Measurements from ENCODE around the gene FAM163B. TPM values are rescaled to one million over a fixed set of nuclear protein-coding genes. Genes with fewer than 3 reads are reported as not detected.

The FAM163B gene
- total RNA-seq, 4 donors from 2014 or later: not detected

DNA sequence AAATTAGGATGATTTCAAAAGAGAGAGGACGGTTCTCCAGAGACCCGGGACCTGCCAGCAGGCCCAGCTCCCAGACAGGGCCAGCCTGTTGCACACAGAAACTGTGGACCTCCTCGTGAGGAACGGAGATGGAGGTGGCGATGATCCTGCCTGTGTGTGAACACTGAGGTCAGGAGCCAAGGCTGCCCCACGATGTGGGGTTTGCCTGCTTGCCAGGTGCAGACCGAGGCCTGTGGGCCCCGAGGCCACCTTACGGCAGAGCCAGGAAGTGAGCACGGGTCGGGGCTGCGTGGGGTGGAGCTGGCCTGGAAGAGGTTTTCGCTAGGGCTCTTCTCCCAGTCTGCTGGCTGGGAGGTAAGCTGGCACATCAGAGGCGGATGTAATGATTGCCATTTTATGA is 4.3 kb downstream of the FAM163B start:
- DNase-seq: no peak
- Histone ChIP-seq H3K4me1 (no peaks in the 10 kb centered on the region), H3K4me3 (no peak overlapping the region), H3K27ac (no peak overlapping the region), H3K9me3 (no peaks in the 10 kb centered on the region), H3K27me3 (peaks cover 0 to 4% of the 10 kb centered on the region in 2 donors), H3K36me3 (no peaks in the 10 kb centered on the region)
- TF ChIP-seq POLR2A (IDR thresholded peaks at IDR 0.05): no peak
- TF ChIP-seq, protein P1, sequence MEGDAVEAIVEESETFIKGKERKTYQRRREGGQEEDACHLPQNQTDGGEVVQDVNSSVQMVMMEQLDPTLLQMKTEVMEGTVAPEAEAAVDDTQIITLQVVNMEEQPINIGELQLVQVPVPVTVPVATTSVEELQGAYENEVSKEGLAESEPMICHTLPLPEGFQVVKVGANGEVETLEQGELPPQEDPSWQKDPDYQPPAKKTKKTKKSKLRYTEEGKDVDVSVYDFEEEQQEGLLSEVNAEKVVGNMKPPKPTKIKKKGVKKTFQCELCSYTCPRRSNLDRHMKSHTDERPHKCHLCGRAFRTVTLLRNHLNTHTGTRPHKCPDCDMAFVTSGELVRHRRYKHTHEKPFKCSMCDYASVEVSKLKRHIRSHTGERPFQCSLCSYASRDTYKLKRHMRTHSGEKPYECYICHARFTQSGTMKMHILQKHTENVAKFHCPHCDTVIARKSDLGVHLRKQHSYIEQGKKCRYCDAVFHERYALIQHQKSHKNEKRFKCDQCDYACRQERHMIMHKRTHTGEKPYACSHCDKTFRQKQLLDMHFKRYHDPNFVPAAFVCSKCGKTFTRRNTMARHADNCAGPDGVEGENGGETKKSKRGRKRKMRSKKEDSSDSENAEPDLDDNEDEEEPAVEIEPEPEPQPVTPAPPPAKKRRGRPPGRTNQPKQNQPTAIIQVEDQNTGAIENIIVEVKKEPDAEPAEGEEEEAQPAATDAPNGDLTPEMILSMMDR (IDR thresholded peaks at IDR 0.05): no peak

- DNase-seq: no peak
- Histone ChIP-seq H3K36me3 (no peaks in the 10 kb centered on the region), H3K4me3 (no peak overlapping the region), H3K27me3 (peaks cover 0 to 4% of the 10 kb centered on the region in 2 donors), H3K9me3 (no peaks in the 10 kb centered on the region), H3K27ac (no peak overlapping the region), H3K4me1 (no peaks in the 10 kb centered on the region)
- TF ChIP-seq POLR2A (IDR thresholded peaks at IDR 0.05): no peak
- TF ChIP-seq, protein P1 (IDR thresholded peaks at IDR 0.05): peak in 3 of 6 experiments; percentile 9 to 29 (median 14)
These were observed 5.0 kb downstream of the FAM163B start for GRCh38 chr9:133604214-133604613.

- H3K4me1 ChIP-seq: no peaks in the 10 kb centered on the region
- H3K9me3 ChIP-seq: peaks cover 0 to 3% (median 0%) of the 10 kb centered on the region in 4 donors
- no peak for DNase-seq
- no peaks in the 10 kb centered on the region for H3K36me3 ChIP-seq
- H3K27me3 ChIP-seq: no peaks in the 10 kb centered on the region
- no peak overlapping the region for H3K27ac ChIP-seq
- no peak overlapping the region for H3K4me3 ChIP-seq
- TF ChIP-seq, protein P1 (IDR thresholded peaks at IDR 0.05): no peak
- TF ChIP-seq POLR2A (IDR thresholded peaks at IDR 0.05): no peak
These were observed 5.9 kb downstream of the FAM163B start for GRCh38 chr9:133603135-133603927.

DNA sequence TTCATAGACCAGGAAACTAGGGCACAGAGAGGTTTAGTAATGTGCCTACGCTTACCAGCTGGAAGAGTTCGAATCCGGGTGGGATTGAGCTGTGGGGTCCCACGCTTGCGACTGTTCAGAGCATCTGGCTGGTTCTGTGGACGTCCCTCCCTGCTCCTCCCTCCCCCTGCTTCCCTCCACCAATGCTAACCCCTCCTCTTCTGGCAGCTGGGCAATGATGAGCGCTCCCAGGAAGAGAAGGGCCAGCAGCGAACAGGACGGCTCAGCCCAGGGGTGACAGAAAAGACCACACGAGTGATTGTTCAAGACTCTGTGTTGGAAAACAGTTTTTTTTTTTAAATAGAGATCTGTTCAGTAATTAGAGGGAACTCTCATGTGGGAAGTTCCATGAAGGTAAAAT is 6.9 kb downstream of the FAM163B start:
- H3K27ac ChIP-seq: no peak overlapping the region
- H3K36me3 ChIP-seq: no peaks in the 10 kb centered on the region
- no peak for DNase-seq
- no peak overlapping the region for H3K4me3 ChIP-seq
- no peaks in the 10 kb centered on the region for H3K4me1 ChIP-seq
- H3K9me3 ChIP-seq: peaks cover 0 to 6% (median 0%) of the 10 kb centered on the region in 4 donors
- H3K27me3 ChIP-seq: no peaks in the 10 kb centered on the region
- TF ChIP-seq POLR2A (IDR thresholded peaks at IDR 0.05): no peak
- TF ChIP-seq, protein P1 (IDR thresholded peaks at IDR 0.05): no peak

DNA sequence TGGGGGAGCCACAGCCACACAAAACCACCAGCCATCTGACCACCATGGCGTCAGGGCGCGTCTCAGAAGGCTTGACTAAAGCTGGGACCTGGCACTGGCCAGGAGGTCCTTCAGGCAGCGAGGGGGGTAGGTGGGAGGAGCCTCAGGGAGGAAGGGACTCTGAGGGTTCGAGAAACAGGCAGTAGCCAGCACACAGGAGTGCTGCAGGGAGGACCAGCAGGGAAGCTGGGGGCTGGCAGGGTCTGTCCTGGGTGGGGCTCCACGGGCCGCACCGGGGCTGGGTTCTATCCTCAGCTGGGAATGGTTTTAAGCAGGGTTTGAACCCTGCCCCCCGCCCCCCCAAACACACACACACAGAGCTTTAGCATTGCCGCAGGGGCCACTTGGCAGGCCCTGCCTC is 7.4 kb downstream of the FAM163B start:
- no peak for DNase-seq
- Histone ChIP-seq H3K4me3 (no peak overlapping the region), H3K27me3 (no peaks in the 10 kb centered on the region), H3K27ac (no peak overlapping the region), H3K9me3 (peaks cover 0 to 11% (median 2%) of the 10 kb centered on the region in 4 donors), H3K36me3 (no peaks in the 10 kb centered on the region), H3K4me1 (no peaks in the 10 kb centered on the region)
- TF ChIP-seq, protein P1 (IDR thresholded peaks at IDR 0.05): no peak
- TF ChIP-seq POLR2A (IDR thresholded peaks at IDR 0.05): no peak
